SK-N-SH treated with all-trans-retinoic acid at 6 μM for 48 hours (cell line): Measurements from ENCODE around the gene ARIH2.

Source experiments
- ATAC-seq: fragments of 200-7000 bp; cut with Tn5 transposase; 3 replicates; pipeline ENCODE4 v1.9.1; 2020; ENCODE audit warnings: mild to moderate bottlenecking, moderate library complexity
- ARNTL ChIP-seq: fragments of 450-650 bp; formaldehyde crosslinking; IDR thresholded peaks from 2 replicates; pipeline ENCODE4 v1.5.0; 2020; ENCODE audit warnings: low read depth, mild to moderate bottlenecking, moderate library complexity, borderline replicate concordance
- BACH2 ChIP-seq: fragments of 250-450 bp; sonication (Bioruptor Pico); IDR thresholded peaks from 2 replicates; pipeline ENCODE4 v1.9.0; 2021; ENCODE audit warnings: mild to moderate bottlenecking, borderline replicate concordance
- CREB5 ChIP-seq: fragments of 250-450 bp; sonication (Bioruptor Pico); IDR thresholded peaks from 2 replicates; pipeline ENCODE4 v1.5.1; 2020; ENCODE audit warnings: low read depth, mild to moderate bottlenecking, moderate library complexity
- CSDC2 ChIP-seq: fragments of 250-450 bp; sonication (Bioruptor Pico); IDR thresholded peaks from 2 replicates; pipeline ENCODE4 v1.5.0; 2020; ENCODE audit warnings: mild to moderate bottlenecking, moderate library complexity
- ESRRG ChIP-seq: fragments of 250-450 bp; sonication (Bioruptor Pico); IDR thresholded peaks from 2 replicates; pipeline ENCODE4 v1.6.1; 2021; ENCODE audit warnings: mild to moderate bottlenecking
- GLIS3 ChIP-seq: fragments of 250-450 bp; sonication (Bioruptor Pico); IDR thresholded peaks from 2 replicates; pipeline ENCODE4 v1.5.0; 2020; ENCODE audit warnings: mild to moderate bottlenecking, moderate library complexity
- ISL1 ChIP-seq: fragments of 250-450 bp; sonication (Bioruptor Pico); IDR thresholded peaks from 2 replicates; pipeline ENCODE4 v2.1.2; 2022; ENCODE audit warnings: mild to moderate bottlenecking, moderate library complexity
- OSR1 ChIP-seq: fragments of 250-450 bp; sonication (Bioruptor Pico); IDR thresholded peaks from 2 replicates; pipeline ENCODE4 v1.8.0; 2022; ENCODE audit warnings: moderate library complexity, mild to moderate bottlenecking, inconsistent platforms
- POU6F1 ChIP-seq: fragments of 250-450 bp; sonication (Bioruptor Pico); IDR thresholded peaks from 2 replicates; pipeline ENCODE4 v1.8.0; 2021; ENCODE audit warnings: low read depth, mild to moderate bottlenecking, moderate library complexity, borderline replicate concordance
- PPARA ChIP-seq: fragments of 250-450 bp; sonication (Bioruptor Pico); IDR thresholded peaks from 2 replicates; pipeline ENCODE4 v1.5.0; 2020; ENCODE audit warnings: mild to moderate bottlenecking, borderline replicate concordance
- RARB ChIP-seq: fragments of 250-450 bp; sonication (Bioruptor Pico); IDR thresholded peaks from 2 replicates; pipeline ENCODE4 v1.8.0; 2021; ENCODE audit warnings: mild to moderate bottlenecking, moderate library complexity
- TCF4 ChIP-seq: fragments of 250-450 bp; sonication (Bioruptor Pico); IDR thresholded peaks from 2 replicates; pipeline ENCODE4 v1.8.0; 2021; ENCODE audit warnings: mild to moderate bottlenecking, moderate library complexity, borderline replicate concordance
- TOX ChIP-seq: fragments of 250-450 bp; sonication (Bioruptor Pico); IDR thresholded peaks from 2 replicates; pipeline ENCODE4 v1.8.0; 2021; ENCODE audit warnings: mild to moderate bottlenecking, moderate library complexity, borderline replicate concordance
- ZC3H10 ChIP-seq: fragments of 250-450 bp; sonication (Bioruptor Pico); IDR thresholded peaks from 2 replicates; pipeline ENCODE4 v1.5.1; 2021; ENCODE audit warnings: mild to moderate bottlenecking, moderate library complexity
- ZFP3 ChIP-seq: fragments of 250-450 bp; sonication (Bioruptor Pico); IDR thresholded peaks from 2 replicates; pipeline ENCODE4 v1.5.0; 2020; ENCODE audit warnings: mild to moderate bottlenecking, moderate library complexity
- ZFP30 ChIP-seq: fragments of 450-650 bp; formaldehyde crosslinking; IDR thresholded peaks from 2 replicates; pipeline ENCODE4 v1.5.0; 2022; ENCODE audit warnings: mild to moderate bottlenecking, moderate library complexity
- ZNF565 ChIP-seq: fragments of 450-650 bp; formaldehyde crosslinking; conservative IDR thresholded peaks from 2 replicates; pipeline ENCODE4 v1.5.0; 2020; ENCODE audit warnings: low read depth, mild to moderate bottlenecking, moderate library complexity
- ZNF70 ChIP-seq: fragments of 450-650 bp; formaldehyde crosslinking; IDR thresholded peaks from 2 replicates; pipeline ENCODE4 v1.5.0; 2020; ENCODE audit warnings: mild to moderate bottlenecking, moderate library complexity
- ZNF8 ChIP-seq: fragments of 450-650 bp; formaldehyde crosslinking; IDR thresholded peaks from 2 replicates; pipeline ENCODE4 v1.5.0; 2020; ENCODE audit warnings: mild to moderate bottlenecking, moderate library complexity
- TF ChIP-seq, protein P1 (sequence below): fragments of 250-450 bp; sonication (Bioruptor Pico); IDR thresholded peaks from 2 replicates; pipeline ENCODE4 v1.8.0; 2020; ENCODE audit warnings: mild to moderate bottlenecking, moderate library complexity, borderline replicate concordance
- TF ChIP-seq, protein P2 (sequence below): fragments of 250-450 bp; sonication (Bioruptor Pico); IDR thresholded peaks from 2 replicates; pipeline ENCODE4 v1.5.0; 2020; ENCODE audit warnings: mild to moderate bottlenecking, moderate library complexity

Gene ARIH2

GRCh38 chr3:48966876-48967361 lies 48.3 kb downstream of the ARIH2 start:
- ATAC-seq = no peak
- no peak for TF ChIP-seq CSDC2 (CRISPR knock-in tag)

DNA sequence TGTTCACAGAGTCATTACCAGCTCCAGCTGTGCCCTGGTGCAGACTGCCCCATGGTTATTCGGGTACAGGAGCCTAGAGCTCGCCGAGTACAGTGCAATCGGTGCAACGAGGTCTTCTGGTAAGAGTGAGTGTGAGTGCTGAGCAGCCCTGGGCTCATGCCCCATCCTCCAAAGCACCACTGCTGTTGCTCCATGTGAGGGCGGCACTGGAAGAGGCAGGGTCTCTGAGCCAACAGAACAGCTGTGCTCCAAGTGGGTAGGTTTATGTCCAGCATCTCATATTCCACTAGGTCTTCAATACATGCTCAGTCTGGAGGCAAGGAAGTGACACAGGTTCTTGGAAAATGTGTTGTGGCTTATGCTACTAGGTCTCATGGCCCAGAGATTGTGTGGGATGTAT lies 51.9 kb downstream of the ARIH2 start:
- TF ChIP-seq ISL1 (no peak), ZNF565 (CRISPR knock-in tag) (no peak), ZNF8 (CRISPR knock-in tag) (no peak), ARNTL (no peak), OSR1 (CRISPR knock-in tag) (no peak), ZFP3 (CRISPR knock-in tag) (no peak), ESRRG (no peak), TCF4 (no peak)
- TF ChIP-seq, protein P1, sequence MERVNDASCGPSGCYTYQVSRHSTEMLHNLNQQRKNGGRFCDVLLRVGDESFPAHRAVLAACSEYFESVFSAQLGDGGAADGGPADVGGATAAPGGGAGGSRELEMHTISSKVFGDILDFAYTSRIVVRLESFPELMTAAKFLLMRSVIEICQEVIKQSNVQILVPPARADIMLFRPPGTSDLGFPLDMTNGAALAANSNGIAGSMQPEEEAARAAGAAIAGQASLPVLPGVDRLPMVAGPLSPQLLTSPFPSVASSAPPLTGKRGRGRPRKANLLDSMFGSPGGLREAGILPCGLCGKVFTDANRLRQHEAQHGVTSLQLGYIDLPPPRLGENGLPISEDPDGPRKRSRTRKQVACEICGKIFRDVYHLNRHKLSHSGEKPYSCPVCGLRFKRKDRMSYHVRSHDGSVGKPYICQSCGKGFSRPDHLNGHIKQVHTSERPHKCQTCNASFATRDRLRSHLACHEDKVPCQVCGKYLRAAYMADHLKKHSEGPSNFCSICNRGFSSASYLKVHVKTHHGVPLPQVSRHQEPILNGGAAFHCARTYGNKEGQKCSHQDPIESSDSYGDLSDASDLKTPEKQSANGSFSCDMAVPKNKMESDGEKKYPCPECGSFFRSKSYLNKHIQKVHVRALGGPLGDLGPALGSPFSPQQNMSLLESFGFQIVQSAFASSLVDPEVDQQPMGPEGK (CRISPR knock-in tag) = no peak

GRCh38 chr3:48974076-48974864 lies 55.6 kb downstream of the ARIH2 start:
- no peak for TF ChIP-seq BACH2 (CRISPR knock-in tag)
- no peak for TF ChIP-seq TOX
- TF ChIP-seq CREB5 = no peak
- TF ChIP-seq ZNF8 (CRISPR knock-in tag) = no peak
- TF ChIP-seq RARB (CRISPR knock-in tag) = no peak
- TF ChIP-seq, all 23 proteins: peak for 0
- ATAC-seq = no peak

More for the DNA sequence above, 51.9 kb downstream of the ARIH2 start:
- no peak for ATAC-seq

DNA sequence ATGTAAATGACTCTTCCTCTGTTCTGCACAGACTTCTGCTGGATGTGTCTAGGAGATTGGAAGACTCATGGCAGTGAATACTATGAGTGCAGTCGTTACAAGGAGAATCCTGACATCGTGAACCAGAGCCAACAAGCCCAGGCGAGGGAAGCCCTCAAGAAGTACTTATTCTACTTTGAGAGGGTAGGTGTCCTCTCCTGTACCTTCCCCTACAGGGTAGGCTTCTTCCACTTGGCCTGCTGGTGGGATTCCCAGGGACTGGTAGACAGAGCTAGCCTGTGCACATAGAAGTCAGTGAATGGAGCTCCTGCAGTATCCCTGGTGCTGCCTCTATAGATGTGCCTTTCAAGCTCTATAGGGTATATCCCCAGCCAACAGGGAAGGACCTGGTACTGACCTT lies 60.8 kb downstream of the ARIH2 start:
- no peak for TF ChIP-seq ZNF70 (CRISPR knock-in tag)
- TF ChIP-seq, protein P2, sequence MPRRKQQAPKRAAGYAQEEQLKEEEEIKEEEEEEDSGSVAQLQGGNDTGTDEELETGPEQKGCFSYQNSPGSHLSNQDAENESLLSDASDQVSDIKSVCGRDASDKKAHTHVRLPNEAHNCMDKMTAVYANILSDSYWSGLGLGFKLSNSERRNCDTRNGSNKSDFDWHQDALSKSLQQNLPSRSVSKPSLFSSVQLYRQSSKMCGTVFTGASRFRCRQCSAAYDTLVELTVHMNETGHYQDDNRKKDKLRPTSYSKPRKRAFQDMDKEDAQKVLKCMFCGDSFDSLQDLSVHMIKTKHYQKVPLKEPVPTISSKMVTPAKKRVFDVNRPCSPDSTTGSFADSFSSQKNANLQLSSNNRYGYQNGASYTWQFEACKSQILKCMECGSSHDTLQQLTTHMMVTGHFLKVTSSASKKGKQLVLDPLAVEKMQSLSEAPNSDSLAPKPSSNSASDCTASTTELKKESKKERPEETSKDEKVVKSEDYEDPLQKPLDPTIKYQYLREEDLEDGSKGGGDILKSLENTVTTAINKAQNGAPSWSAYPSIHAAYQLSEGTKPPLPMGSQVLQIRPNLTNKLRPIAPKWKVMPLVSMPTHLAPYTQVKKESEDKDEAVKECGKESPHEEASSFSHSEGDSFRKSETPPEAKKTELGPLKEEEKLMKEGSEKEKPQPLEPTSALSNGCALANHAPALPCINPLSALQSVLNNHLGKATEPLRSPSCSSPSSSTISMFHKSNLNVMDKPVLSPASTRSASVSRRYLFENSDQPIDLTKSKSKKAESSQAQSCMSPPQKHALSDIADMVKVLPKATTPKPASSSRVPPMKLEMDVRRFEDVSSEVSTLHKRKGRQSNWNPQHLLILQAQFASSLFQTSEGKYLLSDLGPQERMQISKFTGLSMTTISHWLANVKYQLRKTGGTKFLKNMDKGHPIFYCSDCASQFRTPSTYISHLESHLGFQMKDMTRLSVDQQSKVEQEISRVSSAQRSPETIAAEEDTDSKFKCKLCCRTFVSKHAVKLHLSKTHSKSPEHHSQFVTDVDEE (CRISPR knock-in tag) = no peak
- no peak for TF ChIP-seq OSR1 (CRISPR knock-in tag)
- no peak for TF ChIP-seq CSDC2 (CRISPR knock-in tag)
- no peak for TF ChIP-seq PPARA (CRISPR knock-in tag)
- TF ChIP-seq TOX = no peak
- no peak for TF ChIP-seq ZC3H10 (CRISPR knock-in tag)
- no peak for TF ChIP-seq ZNF8 (CRISPR knock-in tag)
- no peak for TF ChIP-seq POU6F1 (CRISPR knock-in tag)
- no peak for TF ChIP-seq ZNF565 (CRISPR knock-in tag)
- no peak for TF ChIP-seq ISL1
- ATAC-seq = no peak

GRCh38 chr3:48980295-48980694 lies 61.7 kb downstream of the ARIH2 start:
- no peak for ATAC-seq
- TF ChIP-seq GLIS3 (CRISPR knock-in tag) (no peak), ZNF8 (CRISPR knock-in tag) (no peak), POU6F1 (CRISPR knock-in tag) (no peak), TCF4 (no peak), ISL1 (no peak), ZFP30 (CRISPR knock-in tag) (no peak), ZC3H10 (CRISPR knock-in tag) (no peak), BACH2 (CRISPR knock-in tag) (no peak), CREB5 (no peak), ESRRG (no peak), PPARA (CRISPR knock-in tag) (no peak), CSDC2 (CRISPR knock-in tag) (no peak)
